ENCODE measurements around the gene ST6GAL2. TPM values are rescaled to one million over a fixed set of nuclear protein-coding genes. Genes with fewer than 3 reads are reported as not detected.

The ST6GAL2 gene
- total RNA-seq, 1 experiment from 2014 or later = not detected

GRCh38 chr2:106800180-106800579 lies 85.8 kb downstream of the ST6GAL2 start:
- intact Hi-C loops (cut with micrococcal nuclease; ENCODE audit: unreplicated experiment) = no loop called here
- no peaks in the 10 kb centered on the region for H3K27me3 Mint-ChIP-seq (ENCODE audit: unreplicated experiment)
- BruUV-seq (replicated peaks) = no TSS peak
- DNase-seq = no peak
- TF ChIP-seq CTCF (IDR thresholded peaks at IDR 0.05; ENCODE audit: unreplicated experiment) = no peak
- no peaks in the 10 kb centered on the region for H3K36me3 Mint-ChIP-seq (ENCODE audit: insufficient read depth, unreplicated experiment)
- no peaks in the 10 kb centered on the region for H3K4me1 Mint-ChIP-seq (ENCODE audit: low read depth, unreplicated experiment)
- H3K9me3 Mint-ChIP-seq (ENCODE audit: low read depth, unreplicated experiment) = peaks cover 8% of the 10 kb centered on the region
- H3K27ac Mint-ChIP-seq (ENCODE audit: unreplicated experiment) = no peak overlapping the region
- H3K4me3 Mint-ChIP-seq (ENCODE audit: low read depth, unreplicated experiment) = no peak overlapping the region
- CTCF ChIA-PET = no interaction called here

DNA sequence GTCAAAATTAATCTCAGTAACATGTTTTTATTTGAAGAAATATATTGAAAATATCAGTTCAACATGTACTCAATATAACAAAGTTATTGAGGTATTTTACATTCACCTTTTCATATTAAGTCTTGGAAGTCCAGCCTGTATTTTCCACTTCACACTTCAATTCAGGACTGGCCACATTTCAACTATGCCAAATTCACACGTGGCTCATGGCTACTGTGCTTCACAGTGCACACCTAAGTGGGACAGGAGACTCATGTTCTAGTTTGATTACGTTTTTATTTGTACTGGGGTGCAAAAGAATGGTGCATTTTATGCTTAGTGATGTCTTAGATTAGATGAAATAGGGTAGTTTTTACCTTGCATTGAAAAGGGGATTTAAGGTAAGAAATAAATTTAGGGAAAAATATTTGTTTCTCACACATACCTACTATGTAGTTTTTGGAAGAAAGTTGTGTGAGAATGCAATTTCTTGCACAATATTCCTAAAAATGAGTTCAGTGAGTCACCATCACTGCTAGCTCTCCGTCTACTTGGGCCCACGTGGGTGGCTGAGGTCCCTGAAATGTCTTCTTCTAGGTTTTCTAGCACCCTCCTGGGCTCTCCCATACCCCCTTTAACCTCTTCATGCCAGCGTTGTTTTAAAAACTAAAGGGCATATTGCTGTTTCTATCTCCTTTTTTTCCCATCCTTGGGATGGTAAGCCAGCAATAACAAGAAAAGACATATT lies 87.0 kb downstream of the ST6GAL2 start:
- Mint-ChIP-seq H3K36me3 (ENCODE audit: insufficient read depth, unreplicated experiment) (no peaks in the 10 kb centered on the region), H3K27me3 (ENCODE audit: unreplicated experiment) (no peaks in the 10 kb centered on the region), H3K9me3 (ENCODE audit: low read depth, unreplicated experiment) (peaks cover 8% of the 10 kb centered on the region), H3K4me1 (ENCODE audit: low read depth, unreplicated experiment) (no peaks in the 10 kb centered on the region), H3K4me3 (ENCODE audit: low read depth, unreplicated experiment) (no peak overlapping the region), H3K27ac (ENCODE audit: unreplicated experiment) (no peak overlapping the region)
- no peak for TF ChIP-seq CTCF (IDR thresholded peaks at IDR 0.05; ENCODE audit: unreplicated experiment)
- DNase-seq = no peak
- CTCF ChIA-PET = no interaction called here
- BruUV-seq (replicated peaks) = no TSS peak
- intact Hi-C loops (cut with micrococcal nuclease; ENCODE audit: unreplicated experiment) = no loop called here

DNA sequence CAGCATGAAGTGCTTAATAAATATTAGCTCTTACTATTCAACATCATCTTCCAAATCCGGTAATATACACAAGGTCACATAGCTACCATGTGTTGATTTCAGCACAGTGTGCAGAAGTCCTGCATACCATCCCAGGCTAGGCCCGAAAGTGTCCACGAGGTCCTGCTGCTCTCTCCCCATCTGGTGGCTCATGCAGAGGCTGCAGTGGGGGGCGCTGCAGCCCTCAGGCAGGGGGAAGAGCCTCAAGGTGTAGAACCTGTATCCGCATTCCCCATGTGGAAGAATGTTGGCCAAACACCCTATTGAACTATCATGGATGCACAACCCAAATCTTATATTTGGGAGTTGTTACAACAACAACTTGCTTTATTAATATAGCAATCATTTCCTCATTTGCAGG lies 88.5 kb downstream of the ST6GAL2 start:
- H3K9me3 Mint-ChIP-seq (ENCODE audit: low read depth, unreplicated experiment) = peaks cover 7% of the 10 kb centered on the region
- H3K27me3 Mint-ChIP-seq (ENCODE audit: unreplicated experiment) = no peaks in the 10 kb centered on the region
- TF ChIP-seq CTCF (IDR thresholded peaks at IDR 0.05; ENCODE audit: unreplicated experiment) = no peak
- H3K36me3 Mint-ChIP-seq (ENCODE audit: insufficient read depth, unreplicated experiment) = no peaks in the 10 kb centered on the region
- no peak overlapping the region for H3K4me3 Mint-ChIP-seq (ENCODE audit: low read depth, unreplicated experiment)
- no peaks in the 10 kb centered on the region for H3K4me1 Mint-ChIP-seq (ENCODE audit: low read depth, unreplicated experiment)
- no peak overlapping the region for H3K27ac Mint-ChIP-seq (ENCODE audit: unreplicated experiment)
- BruUV-seq (replicated peaks) = no TSS peak
- no peak for DNase-seq
- CTCF ChIA-PET = no interaction called here
- intact Hi-C loops (cut with micrococcal nuclease; ENCODE audit: unreplicated experiment) = no loop called here

- no peaks in the 10 kb centered on the region for H3K36me3 Mint-ChIP-seq (ENCODE audit: insufficient read depth, unreplicated experiment)
- no peak overlapping the region for H3K4me3 Mint-ChIP-seq (ENCODE audit: low read depth, unreplicated experiment)
- CTCF ChIA-PET = no interaction called here
- intact Hi-C loops (cut with micrococcal nuclease; ENCODE audit: unreplicated experiment) = no loop called here
- H3K27ac Mint-ChIP-seq (ENCODE audit: unreplicated experiment) = no peak overlapping the region
- peaks cover 9% of the 10 kb centered on the region for H3K9me3 Mint-ChIP-seq (ENCODE audit: low read depth, unreplicated experiment)
- H3K4me1 Mint-ChIP-seq (ENCODE audit: low read depth, unreplicated experiment) = no peaks in the 10 kb centered on the region
- DNase-seq = no peak
- BruUV-seq (replicated peaks) = no TSS peak
- no peaks in the 10 kb centered on the region for H3K27me3 Mint-ChIP-seq (ENCODE audit: unreplicated experiment)
- no peak for TF ChIP-seq CTCF (IDR thresholded peaks at IDR 0.05; ENCODE audit: unreplicated experiment)
Measured at GRCh38 chr2:106792671-106793070, 93.3 kb downstream of the ST6GAL2 start.

All from Calu3 (cell line).